NCI-H2227 (cell line): ENCODE results near the gene FBXO40.

Source experiments
- DNase-seq: peaks from one replicate; lab custom pipeline; 2025; ENCODE audit not compliant: unreplicated experiment; lab: John Stamatoyannopoulos, UW

The FBXO40 gene

GRCh38 chr3:121661376-121661775 is 68.2 kb downstream of the FBXO40 start:
- DNase-seq = no peak

- no peak for DNase-seq
Observed at GRCh38 chr3:121662742-121663141, 69.6 kb downstream of the FBXO40 start.

- no peak for DNase-seq
Observed at GRCh38 chr3:121663171-121663847, 70.1 kb downstream of the FBXO40 start.

- DNase-seq = no peak
Observed at GRCh38 chr3:121665488-121665887, 72.3 kb downstream of the FBXO40 start.

- DNase-seq = no peak
Observed at GRCh38 chr3:121667333-121667732, 74.2 kb downstream of the FBXO40 start.

DNA sequence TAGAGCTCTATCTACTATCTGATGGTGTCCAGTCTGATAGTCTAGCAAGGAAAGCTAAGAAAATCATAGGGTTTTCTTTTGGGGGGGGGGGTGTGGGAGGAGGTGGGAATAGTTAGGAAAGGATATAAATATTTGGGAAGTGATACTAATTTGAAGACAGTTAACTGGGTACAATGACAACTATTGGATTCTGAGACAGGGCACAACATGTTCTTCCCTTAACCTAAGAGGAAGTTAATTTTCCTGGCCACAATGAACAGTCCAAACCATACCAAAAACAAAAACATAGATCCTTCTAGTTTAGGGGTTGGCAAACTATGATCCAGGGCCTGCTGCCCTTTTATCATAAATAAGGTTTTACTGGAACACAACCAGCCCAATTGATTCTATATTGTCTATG is 77.5 kb downstream of the FBXO40 start:
- no peak for DNase-seq

- no peak for DNase-seq
Observed at GRCh38 chr3:121677141-121677540, 84.0 kb downstream of the FBXO40 start.
